ENCODE measurements around the gene PRX. TPM values are rescaled to one million over a fixed set of nuclear protein-coding genes. Genes with fewer than 3 reads are reported as not detected.

PRX gene
- total and polyA plus RNA-seq, 2 of the 13 experiments (the other 11 are each of a cell fraction or from before 2014, with no cell fraction given) = 0.66 TPM

GRCh38 chr19:40443131-40443999, 30.2 kb upstream of the PRX start (continued):
- TF ChIP-seq ZNF260 (CRISPR knock-in tag; IDR thresholded peaks at IDR 0.05; ENCODE audit: borderline replicate concordance, low read depth) (no peak), GFI1 (CRISPR knock-in tag; IDR thresholded peaks at IDR 0.05; ENCODE audit: borderline replicate concordance) (no peak; the same call in 1 of the 2 replicates), SMAD1 (CRISPR knock-in tag; IDR thresholded peaks at IDR 0.05; ENCODE audit: borderline replicate concordance, low read depth) (no peak; the same call in 1 of the 2 replicates), GMEB1 (CRISPR knock-in tag; IDR thresholded peaks at IDR 0.05; ENCODE audit: borderline replicate concordance) (peak; percentile 84), ZNF430 (CRISPR knock-in tag; IDR thresholded peaks at IDR 0.05) (no peak), TOPORS (CRISPR knock-in tag; IDR thresholded peaks at IDR 0.05) (no peak; the same call in 1 of the 2 replicates), ZNF577 (CRISPR knock-in tag; IDR thresholded peaks at IDR 0.05; ENCODE audit: borderline replicate concordance, low read depth) (no peak), ZNF644 (CRISPR knock-in tag; IDR thresholded peaks at IDR 0.05; ENCODE audit: low read depth) (no peak), ZNF574 (CRISPR knock-in tag; IDR thresholded peaks at IDR 0.05) (peak; percentile 84), HOXA9 (CRISPR knock-in tag; IDR thresholded peaks at IDR 0.05; ENCODE audit: borderline replicate concordance) (no peak), ZNF773 (CRISPR knock-in tag; IDR thresholded peaks at IDR 0.05; ENCODE audit: borderline replicate concordance) (0 out of 2 replicates have a peak, but pooled peaks have one; percentile 31), CHCHD3 (CRISPR knock-in tag; IDR thresholded peaks at IDR 0.05) (no peak), PRDM4 (CRISPR knock-in tag; IDR thresholded peaks at IDR 0.05; ENCODE audit: borderline replicate concordance) (no peak)

All from HepG2 (cell line).